Jurkat, Clone E6-1 (cell line): Measurements from ENCODE around the gene EML5.
"Not testable (repeated sequence)": the region's sequence is repeated elsewhere in the genome, so short reads cannot be mapped to it uniquely, and the experiment has no call there.

Experiments used
- DNase-seq: peaks from one replicate; pipeline ENCODE4 v3.0.0-alpha.2; 2011; ENCODE audit warnings: low read depth, low spot score
- H3K4me3 ChIP-seq: 2 replicates; pipeline ENCODE4 v1.5.1; 2011; ENCODE audit warnings: mild to moderate bottlenecking, low read length, control low read depth, moderate library complexity

Gene EML5

GRCh38 chr14:88815980-88816379 is 23.2 kb upstream of the EML5 start:
- DNase-seq: no peak
- no peak overlapping the region for H3K4me3 ChIP-seq

- DNase-seq: no peak
- H3K4me3 ChIP-seq: no peak overlapping the region
Observed at GRCh38 chr14:88808359-88808758, 15.6 kb upstream of the EML5 start.

- DNase-seq: no peak
- H3K4me3 ChIP-seq: no peak overlapping the region
Observed at GRCh38 chr14:88804477-88804876, 11.7 kb upstream of the EML5 start.

- no peak overlapping the region for H3K4me3 ChIP-seq
- DNase-seq: no peak
Observed at GRCh38 chr14:88804035-88804434, 11.3 kb upstream of the EML5 start.

GRCh38 chr14:88802596-88802995 is 9.8 kb upstream of the EML5 start:
- no peak for DNase-seq
- H3K4me3 ChIP-seq: no peak overlapping the region

- H3K4me3 ChIP-seq: no peak overlapping the region
- no peak for DNase-seq
Observed at GRCh38 chr14:88799522-88799921, 6.8 kb upstream of the EML5 start.

GRCh38 chr14:88798156-88798555 is 5.4 kb upstream of the EML5 start:
- DNase-seq: peak; percentile 50
- H3K4me3 ChIP-seq: no peak overlapping the region

GRCh38 chr14:88793259-88793625 is 489 bp upstream of the EML5 start:
- no peak for DNase-seq
- H3K4me3 ChIP-seq: peak overlapping the region; percentile 67

GRCh38 chr14:88791629-88792472 is 902 bp downstream of the EML5 start:
- DNase-seq: no peak
- H3K4me3 ChIP-seq: peak overlapping the region; percentile 67

- no peak for DNase-seq
- no peak overlapping the region for H3K4me3 ChIP-seq
Observed at GRCh38 chr14:88791252-88791621, 1.5 kb downstream of the EML5 start.

GRCh38 chr14:88790501-88791251 is 2.1 kb downstream of the EML5 start:
- no peak for DNase-seq

GRCh38 chr14:88789573-88789972 is 3.2 kb downstream of the EML5 start:
- not testable (repeated sequence) for H3K4me3 ChIP-seq, DNase-seq

More at GRCh38 chr14:88790501-88791251, 2.1 kb downstream of the EML5 start:
- no peak overlapping the region for H3K4me3 ChIP-seq

GRCh38 chr14:88786715-88787114 is 6.0 kb downstream of the EML5 start:
- DNase-seq: no peak
- no peak overlapping the region for H3K4me3 ChIP-seq

GRCh38 chr14:88785911-88786310 is 6.8 kb downstream of the EML5 start:
- no peak for DNase-seq
- no peak overlapping the region for H3K4me3 ChIP-seq

GRCh38 chr14:88775532-88775931 is 17.2 kb downstream of the EML5 start:
- no peak for DNase-seq

GRCh38 chr14:88770736-88771135 is 22.0 kb downstream of the EML5 start:
- DNase-seq: no peak

More at GRCh38 chr14:88775532-88775931, 17.2 kb downstream of the EML5 start:
- no peak overlapping the region for H3K4me3 ChIP-seq

GRCh38 chr14:88765130-88765529 is 27.6 kb downstream of the EML5 start:
- H3K4me3 ChIP-seq: no peak overlapping the region
- DNase-seq: no peak

More at GRCh38 chr14:88770736-88771135, 22.0 kb downstream of the EML5 start:
- H3K4me3 ChIP-seq: no peak overlapping the region

GRCh38 chr14:88753873-88754272 is 38.9 kb downstream of the EML5 start:
- no peak for DNase-seq

GRCh38 chr14:88750945-88751344 is 41.8 kb downstream of the EML5 start:
- DNase-seq: no peak
- no peak overlapping the region for H3K4me3 ChIP-seq

More at GRCh38 chr14:88753873-88754272, 38.9 kb downstream of the EML5 start:
- no peak overlapping the region for H3K4me3 ChIP-seq

- no peak for DNase-seq
- H3K4me3 ChIP-seq: no peak overlapping the region
Observed at GRCh38 chr14:88750413-88750812, 42.3 kb downstream of the EML5 start.
